ENCODE measurements around the gene PTBP3.

The PTBP3 gene

DNA sequence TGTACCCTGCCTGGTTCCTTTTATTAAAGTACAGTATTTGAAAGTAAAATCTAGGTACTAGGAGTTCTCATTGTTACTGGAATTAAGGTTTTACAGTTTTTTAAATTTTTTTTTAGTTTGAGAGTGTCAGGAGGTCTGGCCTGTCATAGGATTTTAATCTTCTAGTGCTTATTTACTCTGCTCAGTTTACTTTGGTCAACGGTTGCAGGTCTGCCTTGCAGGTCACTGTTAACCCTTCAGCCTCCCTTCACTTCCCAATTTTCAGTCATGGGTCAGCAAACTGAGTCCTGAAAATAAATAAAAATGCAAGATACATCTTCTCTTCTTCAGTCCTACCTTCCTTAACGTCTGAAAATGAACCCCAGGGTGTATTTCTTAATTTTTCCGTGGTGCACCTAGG lies 18.8 kb upstream of the PTBP3 start:
- Histone ChIP-seq H3K36me3 (ENCODE audit: control insufficient read depth in 1 of 2, insufficient read depth in 2 of 2, low read depth in 1 of 2, low read length in 2 of 2) (no peaks in the 10 kb centered on the region), H3K18ac (ENCODE audit: low read depth in 1 of 2, low read length in 2 of 2) (no peak overlapping the region), H3K4me3 (ENCODE audit: insufficient read depth in 1 of 2, low read depth in 1 of 2, low read length in 2 of 2) (no peak overlapping the region), H3K4ac (ENCODE audit: low read depth in 1 of 2, low read length in 2 of 2) (no peak overlapping the region), H2BK120ac (ENCODE audit: low read depth, low read length) (no peak overlapping the region), H3K9me3 (ENCODE audit: control insufficient read depth, low read length) (no peaks in the 10 kb centered on the region), H3K23ac (ENCODE audit: low read length in 2 of 2) (no peak overlapping the region), H2AK5ac (ENCODE audit: low read length, severe bottlenecking) (no peak overlapping the region), H4K8ac (ENCODE audit: low read length) (no peak overlapping the region), H3K14ac (ENCODE audit: low read length in 2 of 2) (no peak overlapping the region), H3K79me1 (replicated peaks; ENCODE audit: low read length, poor library complexity, severe bottlenecking) (no peaks in the 10 kb centered on the region), H3K4me2 (ENCODE audit: low read length, poor library complexity, severe bottlenecking) (no peak overlapping the region), H3K9ac (ENCODE audit: low read length) (no peak overlapping the region), H3K27me3 (ENCODE audit: control insufficient read depth in 1 of 2, insufficient read depth in 1 of 2, low read length in 2 of 2) (no peaks in the 10 kb centered on the region), H3K27ac (ENCODE audit: low read length, poor library complexity, severe bottlenecking) (no peak overlapping the region), H4K91ac (ENCODE audit: low read length) (no peak overlapping the region), H2AFZ (ENCODE audit: low read depth, low read length) (no peak overlapping the region), H2BK5ac (ENCODE audit: low read depth, low read length, poor library complexity, severe bottlenecking) (no peak overlapping the region), H2BK15ac (ENCODE audit: low read depth, poor library complexity, severe bottlenecking) (no peak overlapping the region), H2BK12ac (ENCODE audit: low read length in 2 of 2) (no peak overlapping the region), H3K4me1 (ENCODE audit: control insufficient read depth, insufficient read depth, low read depth, low read length) (no peaks in the 10 kb centered on the region)
- DNase-seq: no peak
- 74% methylated on average over 3 of the region's 3 CpGs for WGBS

GRCh38 chr9:112351184-112351583 lies 17.8 kb upstream of the PTBP3 start:
- H3K9me3 ChIP-seq (ENCODE audit: control insufficient read depth, low read length): no peaks in the 10 kb centered on the region
- H3K4ac ChIP-seq (ENCODE audit: low read depth in 1 of 2, low read length in 2 of 2): no peak overlapping the region
- no peak overlapping the region for H4K8ac ChIP-seq (ENCODE audit: low read length)
- no peak overlapping the region for H3K14ac ChIP-seq (ENCODE audit: low read length in 2 of 2)
- H3K23ac ChIP-seq (ENCODE audit: low read length in 2 of 2): no peak overlapping the region
- no peak overlapping the region for H2AFZ ChIP-seq (ENCODE audit: low read depth, low read length)
- no peaks in the 10 kb centered on the region for H3K27me3 ChIP-seq (ENCODE audit: control insufficient read depth in 1 of 2, insufficient read depth in 1 of 2, low read length in 2 of 2)
- H3K79me1 ChIP-seq (replicated peaks; ENCODE audit: low read length, poor library complexity, severe bottlenecking): no peaks in the 10 kb centered on the region
- 95% methylated on average over 3 of the region's 3 CpGs for WGBS
- H3K4me3 ChIP-seq (ENCODE audit: insufficient read depth in 1 of 2, low read depth in 1 of 2, low read length in 2 of 2): no peak overlapping the region
- no peak overlapping the region for H3K4me2 ChIP-seq (ENCODE audit: low read length, poor library complexity, severe bottlenecking)
- H2BK12ac ChIP-seq (ENCODE audit: low read length in 2 of 2): no peak overlapping the region
- no peak for DNase-seq
- no peak overlapping the region for H2BK5ac ChIP-seq (ENCODE audit: low read depth, low read length, poor library complexity, severe bottlenecking)
- H2BK120ac ChIP-seq (ENCODE audit: low read depth, low read length): no peak overlapping the region
- H3K18ac ChIP-seq (ENCODE audit: low read depth in 1 of 2, low read length in 2 of 2): no peak overlapping the region
- no peak overlapping the region for H3K27ac ChIP-seq (ENCODE audit: low read length, poor library complexity, severe bottlenecking)
- no peak overlapping the region for H4K91ac ChIP-seq (ENCODE audit: low read length)
- no peak overlapping the region for H2AK5ac ChIP-seq (ENCODE audit: low read length, severe bottlenecking)
- H3K9ac ChIP-seq (ENCODE audit: low read length): no peak overlapping the region
- no peak overlapping the region for H2BK15ac ChIP-seq (ENCODE audit: low read depth, poor library complexity, severe bottlenecking)
- no peaks in the 10 kb centered on the region for H3K4me1 ChIP-seq (ENCODE audit: control insufficient read depth, insufficient read depth, low read depth, low read length)
- no peaks in the 10 kb centered on the region for H3K36me3 ChIP-seq (ENCODE audit: control insufficient read depth in 1 of 2, insufficient read depth in 2 of 2, low read depth in 1 of 2, low read length in 2 of 2)

DNA sequence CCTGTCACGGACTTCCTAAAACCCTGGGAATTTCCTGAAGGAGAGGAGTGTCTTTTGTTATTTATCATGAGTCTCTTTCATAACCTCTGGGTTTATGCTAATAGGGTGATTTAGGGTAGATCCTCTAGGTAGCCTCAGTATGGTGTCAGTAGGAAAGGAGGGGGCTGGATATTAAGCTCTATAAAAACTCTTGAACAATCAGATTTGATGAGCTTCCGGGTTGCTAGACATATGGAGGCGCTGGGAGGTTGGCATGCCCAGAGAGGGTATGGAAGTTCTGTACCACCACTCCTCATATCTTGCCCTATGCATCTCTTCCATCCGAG lies 15.6 kb upstream of the PTBP3 start:
- H4K8ac ChIP-seq (ENCODE audit: low read length): no peak overlapping the region
- H3K14ac ChIP-seq (ENCODE audit: low read length in 2 of 2): no peak overlapping the region
- WGBS: 98% methylated on average over 3 of the region's 4 CpGs
- no peak overlapping the region for H2BK15ac ChIP-seq (ENCODE audit: low read depth, poor library complexity, severe bottlenecking)
- no peak overlapping the region for H2AK5ac ChIP-seq (ENCODE audit: low read length, severe bottlenecking)
- H3K27me3 ChIP-seq (ENCODE audit: control insufficient read depth in 1 of 2, insufficient read depth in 1 of 2, low read length in 2 of 2): no peaks in the 10 kb centered on the region
- H2BK5ac ChIP-seq (ENCODE audit: low read depth, low read length, poor library complexity, severe bottlenecking): no peak overlapping the region
- no peak for DNase-seq
- no peaks in the 10 kb centered on the region for H3K79me1 ChIP-seq (replicated peaks; ENCODE audit: low read length, poor library complexity, severe bottlenecking)
- H3K9ac ChIP-seq (ENCODE audit: low read length): peak overlapping the region; percentile 91
- H3K4me2 ChIP-seq (ENCODE audit: low read length, poor library complexity, severe bottlenecking): no peak overlapping the region
- H3K4ac ChIP-seq (ENCODE audit: low read depth in 1 of 2, low read length in 2 of 2): no peak overlapping the region
- H3K9me3 ChIP-seq (ENCODE audit: control insufficient read depth, low read length): no peaks in the 10 kb centered on the region
- H4K91ac ChIP-seq (ENCODE audit: low read length): no peak overlapping the region
- no peak overlapping the region for H2BK12ac ChIP-seq (ENCODE audit: low read length in 2 of 2)
- H3K27ac ChIP-seq (ENCODE audit: low read length, poor library complexity, severe bottlenecking): no peak overlapping the region
- H3K18ac ChIP-seq (ENCODE audit: low read depth in 1 of 2, low read length in 2 of 2): no peak overlapping the region
- no peaks in the 10 kb centered on the region for H3K36me3 ChIP-seq (ENCODE audit: control insufficient read depth in 1 of 2, insufficient read depth in 2 of 2, low read depth in 1 of 2, low read length in 2 of 2)
- H3K23ac ChIP-seq (ENCODE audit: low read length in 2 of 2): no peak overlapping the region
- H2BK120ac ChIP-seq (ENCODE audit: low read depth, low read length): no peak overlapping the region
- peak overlapping the region in 1 of 2 experiments; percentile 74 for H3K4me3 ChIP-seq (ENCODE audit: insufficient read depth in 1 of 2, low read depth in 1 of 2, low read length in 2 of 2)
- no peak overlapping the region for H2AFZ ChIP-seq (ENCODE audit: low read depth, low read length)
- H3K4me1 ChIP-seq (ENCODE audit: control insufficient read depth, insufficient read depth, low read depth, low read length): no peaks in the 10 kb centered on the region

DNA sequence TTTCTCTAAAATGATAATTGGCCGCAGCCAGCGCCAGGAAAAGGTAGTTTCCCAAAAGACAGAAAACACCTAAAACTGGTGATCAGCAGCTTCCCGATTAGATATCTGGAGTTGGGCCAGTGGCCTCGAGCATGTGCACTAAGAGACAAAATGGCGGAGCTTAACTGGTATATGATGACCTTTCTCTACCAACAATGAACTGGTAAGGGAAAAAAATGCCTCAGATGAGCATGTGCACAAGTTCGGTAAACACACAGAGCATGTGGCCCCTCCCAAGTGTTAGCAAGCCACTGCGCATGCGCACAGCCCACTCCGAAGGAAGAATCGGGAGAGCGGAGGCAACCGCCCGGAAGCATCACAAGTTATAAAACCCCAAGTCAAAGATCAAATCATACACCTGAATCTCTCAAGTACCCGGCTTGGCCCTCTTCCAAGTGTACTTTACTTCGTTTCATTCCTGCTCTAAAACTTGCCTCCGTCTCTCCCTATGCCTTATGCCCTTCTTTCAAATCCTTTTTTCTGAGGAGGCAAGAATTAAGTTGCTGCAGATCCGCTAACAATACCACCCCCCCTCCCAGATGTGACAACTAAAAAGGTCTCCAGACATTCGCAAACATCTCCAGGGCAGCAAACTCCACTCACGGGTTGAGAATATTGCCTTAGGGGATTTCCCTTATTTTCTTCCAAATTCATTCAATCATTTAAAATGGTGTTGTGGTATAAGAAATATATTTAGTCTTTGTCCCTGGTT lies 15.0 kb upstream of the PTBP3 start:
- Histone ChIP-seq H3K14ac (ENCODE audit: low read length in 2 of 2) (no peak overlapping the region), H3K36me3 (ENCODE audit: control insufficient read depth in 1 of 2, insufficient read depth in 2 of 2, low read depth in 1 of 2, low read length in 2 of 2) (no peaks in the 10 kb centered on the region), H4K8ac (ENCODE audit: low read length) (no peak overlapping the region), H3K4ac (ENCODE audit: low read depth in 1 of 2, low read length in 2 of 2) (no peak overlapping the region), H4K91ac (ENCODE audit: low read length) (no peak overlapping the region), H3K9ac (ENCODE audit: low read length) (peak overlapping the region; percentile 91), H3K4me3 (ENCODE audit: insufficient read depth in 1 of 2, low read depth in 1 of 2, low read length in 2 of 2) (peak overlapping the region in 1 of 2 experiments; percentile 74), H3K79me1 (replicated peaks; ENCODE audit: low read length, poor library complexity, severe bottlenecking) (no peaks in the 10 kb centered on the region), H3K9me3 (ENCODE audit: control insufficient read depth, low read length) (no peaks in the 10 kb centered on the region), H3K27ac (ENCODE audit: low read length, poor library complexity, severe bottlenecking) (no peak overlapping the region), H2BK120ac (ENCODE audit: low read depth, low read length) (no peak overlapping the region), H3K27me3 (ENCODE audit: control insufficient read depth in 1 of 2, insufficient read depth in 1 of 2, low read length in 2 of 2) (no peaks in the 10 kb centered on the region), H3K4me2 (ENCODE audit: low read length, poor library complexity, severe bottlenecking) (peak overlapping the region; percentile 44), H3K4me1 (ENCODE audit: control insufficient read depth, insufficient read depth, low read depth, low read length) (no peaks in the 10 kb centered on the region), H2AFZ (ENCODE audit: low read depth, low read length) (no peak overlapping the region), H3K18ac (ENCODE audit: low read depth in 1 of 2, low read length in 2 of 2) (no peak overlapping the region), H2BK5ac (ENCODE audit: low read depth, low read length, poor library complexity, severe bottlenecking) (no peak overlapping the region), H2BK15ac (ENCODE audit: low read depth, poor library complexity, severe bottlenecking) (no peak overlapping the region), H3K23ac (ENCODE audit: low read length in 2 of 2) (no peak overlapping the region), H2BK12ac (ENCODE audit: low read length in 2 of 2) (no peak overlapping the region), H2AK5ac (ENCODE audit: low read length, severe bottlenecking) (no peak overlapping the region)
- DNase-seq: no peak
- WGBS: 88% methylated on average over 17 of the region's 19 CpGs
